HepG2 (cell line): ENCODE measurements around the gene TMEM239. TPM values are rescaled to one million over a fixed set of nuclear protein-coding genes. Genes with fewer than 3 reads are reported as not detected.

Experiments
- GPBP1L1 ChIP-seq: sonication (generic); formaldehyde crosslinking; IDR thresholded peaks from 2 replicates; pipeline ENCODE4 v1.5.0; 2020; ENCODE audit warnings: mild to moderate bottlenecking, missing genetic modification reagents
- HIC2 ChIP-seq: sonication (generic); formaldehyde crosslinking; IDR thresholded peaks from 2 replicates; pipeline ENCODE4 v1.9.0; 2022; ENCODE audit warnings: low read depth, missing genetic modification reagents
- NFIB ChIP-seq: sonication (generic); formaldehyde crosslinking; IDR thresholded peaks from 2 replicates; pipeline ENCODE4 v1.9.0; 2021; ENCODE audit warnings: missing genetic modification reagents, mild to moderate bottlenecking, borderline replicate concordance
- PBX2 ChIP-seq: IDR thresholded peaks from 2 replicates; pipeline ENCODE4 v1.6.1; 2016; ENCODE audit warnings: control low read depth
- POLR2AphosphoS5 ChIP-seq: IDR thresholded peaks from 2 replicates; pipeline ENCODE4 v1.6.1; 2012; ENCODE audit warnings: low read depth, low read length
- TP53 ChIP-seq: sonication (generic); formaldehyde crosslinking; conservative IDR thresholded peaks from 2 replicates; pipeline ENCODE4 v1.4.0; 2020; ENCODE audit warnings: missing genetic modification reagents
- ZEB1 ChIP-seq: IDR thresholded peaks from 2 replicates; pipeline ENCODE4 v1.6.1; 2012; ENCODE audit warnings: mild to moderate bottlenecking, low read depth, inconsistent platforms; ENCODE audit not compliant: insufficient replicate concordance
- ZFP62 ChIP-seq: sonication (generic); formaldehyde crosslinking; IDR thresholded peaks from 2 replicates; pipeline ENCODE4 v1.4.0; 2020; ENCODE audit warnings: missing genetic modification reagents
- ZNF275 ChIP-seq: sonication (generic); formaldehyde crosslinking; IDR thresholded peaks from 2 replicates; pipeline ENCODE4 v1.8.0; 2022; ENCODE audit warnings: missing genetic modification reagents, mild to moderate bottlenecking, inconsistent platforms, borderline replicate concordance
- ZNF749 ChIP-seq: sonication (generic); formaldehyde crosslinking; IDR thresholded peaks from 2 replicates; pipeline ENCODE4 v1.8.0; 2022; ENCODE audit warnings: mild to moderate bottlenecking, missing genetic modification reagents, moderate library complexity, borderline replicate concordance
- ZNF773 ChIP-seq: sonication (generic); formaldehyde crosslinking; IDR thresholded peaks from 2 replicates; pipeline ENCODE4 v1.4.0; 2020; ENCODE audit warnings: missing genetic modification reagents, borderline replicate concordance
- polyA plus RNA-seq, 8 experiments: library from polyadenylated mRNA; depleted of rRNA in 3 of 8; stranded (reverse) in 7 of 8; unstranded in 1 of 8; fragments of >200 nt; fragmentation: Illumina TruSeq in 4 of 8; extraction: Trizol in 4 of 8; gene quantifications; 2 replicates each; pipeline versions ENCODE4 v1.2.1 to v1.2.3, GENCODE V29; 2011 to 2016; ENCODE audit warnings: low read depth in 4 of 8, missing spikeins in 1 of 8, mixed read lengths in 1 of 8; ENCODE audit not compliant: insufficient read depth in 1 of 8
- total RNA-seq, 5 experiments: library from RNA; depleted of rRNA; stranded (reverse); fragments of >200 nt; fragmentation: Illumina TruSeq; extraction: Trizol; gene quantifications; 2 replicates each; pipeline ENCODE4 v1.2.3, GENCODE V29; 2016; ENCODE audit warnings: low read depth in 1 of 5
- TF ChIP-seq, protein P1 (sequence below): sonication (generic); formaldehyde crosslinking; IDR thresholded peaks from 2 replicates; pipeline ENCODE4 v1.4.0; 2020; ENCODE audit warnings: missing genetic modification reagents, borderline replicate concordance
- TF ChIP-seq, protein P2 (sequence below): sonication (generic); formaldehyde crosslinking; IDR thresholded peaks from 2 replicates; pipeline ENCODE4 v1.4.0; 2020; ENCODE audit warnings: mild to moderate bottlenecking, missing genetic modification reagents
- TF ChIP-seq, protein P3 (sequence below): sonication (generic); formaldehyde crosslinking; IDR thresholded peaks from 2 replicates; pipeline ENCODE4 v1.5.0; 2020; ENCODE audit warnings: missing genetic modification reagents

The TMEM239 gene
- total and polyA plus RNA-seq, 2 of the 13 experiments (the other 11 are each of a cell fraction or from before 2014, with no cell fraction given): not detected

- TF ChIP-seq, protein P1, sequence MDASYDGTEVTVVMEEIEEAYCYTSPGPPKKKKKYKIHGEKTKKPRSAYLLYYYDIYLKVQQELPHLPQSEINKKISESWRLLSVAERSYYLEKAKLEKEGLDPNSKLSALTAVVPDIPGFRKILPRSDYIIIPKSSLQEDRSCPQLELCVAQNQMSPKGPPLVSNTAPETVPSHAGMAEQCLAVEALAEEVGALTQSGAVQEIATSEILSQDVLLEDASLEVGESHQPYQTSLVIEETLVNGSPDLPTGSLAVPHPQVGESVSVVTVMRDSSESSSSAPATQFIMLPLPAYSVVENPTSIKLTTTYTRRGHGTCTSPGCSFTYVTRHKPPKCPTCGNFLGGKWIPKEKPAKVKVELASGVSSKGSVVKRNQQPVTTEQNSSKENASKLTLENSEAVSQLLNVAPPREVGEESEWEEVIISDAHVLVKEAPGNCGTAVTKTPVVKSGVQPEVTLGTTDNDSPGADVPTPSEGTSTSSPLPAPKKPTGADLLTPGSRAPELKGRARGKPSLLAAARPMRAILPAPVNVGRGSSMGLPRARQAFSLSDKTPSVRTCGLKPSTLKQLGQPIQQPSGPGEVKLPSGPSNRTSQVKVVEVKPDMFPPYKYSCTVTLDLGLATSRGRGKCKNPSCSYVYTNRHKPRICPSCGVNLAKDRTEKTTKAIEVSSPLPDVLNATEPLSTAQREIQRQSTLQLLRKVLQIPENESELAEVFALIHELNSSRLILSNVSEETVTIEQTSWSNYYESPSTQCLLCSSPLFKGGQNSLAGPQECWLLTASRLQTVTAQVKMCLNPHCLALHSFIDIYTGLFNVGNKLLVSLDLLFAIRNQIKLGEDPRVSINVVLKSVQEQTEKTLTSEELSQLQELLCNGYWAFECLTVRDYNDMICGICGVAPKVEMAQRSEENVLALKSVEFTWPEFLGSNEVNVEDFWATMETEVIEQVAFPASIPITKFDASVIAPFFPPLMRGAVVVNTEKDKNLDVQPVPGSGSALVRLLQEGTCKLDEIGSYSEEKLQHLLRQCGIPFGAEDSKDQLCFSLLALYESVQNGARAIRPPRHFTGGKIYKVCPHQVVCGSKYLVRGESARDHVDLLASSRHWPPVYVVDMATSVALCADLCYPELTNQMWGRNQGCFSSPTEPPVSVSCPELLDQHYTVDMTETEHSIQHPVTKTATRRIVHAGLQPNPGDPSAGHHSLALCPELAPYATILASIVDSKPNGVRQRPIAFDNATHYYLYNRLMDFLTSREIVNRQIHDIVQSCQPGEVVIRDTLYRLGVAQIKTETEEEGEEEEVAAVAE: no peak; the same call in 1 of the 2 replicates
- TF ChIP-seq ZEB1 (peak; percentile 19), PBX2 (CRISPR knock-in tag) (no peak), POLR2AphosphoS5 (peak; percentile 89), NFIB (peak; percentile 77; the same call in 1 of the 2 replicates), ZNF275 (CRISPR knock-in tag) (peak; percentile 92), TP53 (peak; percentile 92), HIC2 (CRISPR knock-in tag) (peak; percentile 85), ZNF749 (CRISPR knock-in tag) (peak; percentile 60), GPBP1L1 (CRISPR knock-in tag) (no peak), ZNF773 (peak; percentile 95; the same call in 1 of the 2 replicates), ZFP62 (peak; percentile 93)
- TF ChIP-seq, protein P2, sequence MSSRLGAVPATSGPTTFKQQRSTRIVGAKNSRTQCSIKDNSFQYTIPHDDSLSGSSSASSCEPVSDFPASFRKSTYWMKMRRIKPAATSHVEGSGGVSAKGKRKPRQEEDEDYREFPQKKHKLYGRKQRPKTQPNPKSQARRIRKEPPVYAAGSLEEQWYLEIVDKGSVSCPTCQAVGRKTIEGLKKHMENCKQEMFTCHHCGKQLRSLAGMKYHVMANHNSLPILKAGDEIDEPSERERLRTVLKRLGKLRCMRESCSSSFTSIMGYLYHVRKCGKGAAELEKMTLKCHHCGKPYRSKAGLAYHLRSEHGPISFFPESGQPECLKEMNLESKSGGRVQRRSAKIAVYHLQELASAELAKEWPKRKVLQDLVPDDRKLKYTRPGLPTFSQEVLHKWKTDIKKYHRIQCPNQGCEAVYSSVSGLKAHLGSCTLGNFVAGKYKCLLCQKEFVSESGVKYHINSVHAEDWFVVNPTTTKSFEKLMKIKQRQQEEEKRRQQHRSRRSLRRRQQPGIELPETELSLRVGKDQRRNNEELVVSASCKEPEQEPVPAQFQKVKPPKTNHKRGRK (CRISPR knock-in tag): 0 out of 2 replicates have a peak, but pooled peaks have one; percentile 26
- TF ChIP-seq, protein P3, sequence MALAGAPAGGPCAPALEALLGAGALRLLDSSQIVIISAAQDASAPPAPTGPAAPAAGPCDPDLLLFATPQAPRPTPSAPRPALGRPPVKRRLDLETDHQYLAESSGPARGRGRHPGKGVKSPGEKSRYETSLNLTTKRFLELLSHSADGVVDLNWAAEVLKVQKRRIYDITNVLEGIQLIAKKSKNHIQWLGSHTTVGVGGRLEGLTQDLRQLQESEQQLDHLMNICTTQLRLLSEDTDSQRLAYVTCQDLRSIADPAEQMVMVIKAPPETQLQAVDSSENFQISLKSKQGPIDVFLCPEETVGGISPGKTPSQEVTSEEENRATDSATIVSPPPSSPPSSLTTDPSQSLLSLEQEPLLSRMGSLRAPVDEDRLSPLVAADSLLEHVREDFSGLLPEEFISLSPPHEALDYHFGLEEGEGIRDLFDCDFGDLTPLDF (CRISPR knock-in tag): peak; percentile 85; the same call in 1 of the 2 replicates
Observed at GRCh38 chr20:2840138-2840966, 24.2 kb downstream of the TMEM239 start, which contains the start of the genes PCED1A and VPS16 (continued).
